ENCODE data around the gene LRRTM2.

LRRTM2 gene

DNA sequence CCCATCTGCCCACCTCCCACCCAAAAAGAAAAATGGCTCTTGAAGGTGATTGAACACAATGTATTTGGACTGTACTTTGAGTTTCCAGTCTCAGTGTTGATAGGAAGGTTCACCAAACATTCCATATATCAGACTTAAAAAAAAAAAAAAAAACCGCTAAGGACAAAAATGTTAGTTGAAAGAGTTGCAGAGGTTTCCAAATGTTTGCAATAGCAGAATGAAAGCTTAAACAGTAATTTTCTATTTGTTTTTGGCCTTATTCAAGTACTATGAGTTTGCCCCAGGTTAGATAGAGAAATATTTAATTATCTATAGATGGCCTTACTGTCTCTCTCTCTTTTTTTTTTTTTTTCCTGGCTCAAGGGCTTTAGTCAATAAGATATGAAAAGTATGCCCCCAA is 6.1 kb downstream of the LRRTM2 start:
- no peak for DNase-seq (ENCODE audit: low read depth)
- TF ChIP-seq CTCF (conservative IDR thresholded peaks at IDR 0.05; ENCODE audit: control insufficient read depth, insufficient read depth, low read depth, low read length), result no peak
- H3K4me3 ChIP-seq (ENCODE audit: control insufficient read depth, low read depth, low read length), result no peak overlapping the region

GRCh38 chr5:138867011-138867410 is 8.1 kb downstream of the LRRTM2 start:
- DNase-seq (ENCODE audit: low read depth), result no peak
- H3K4me3 ChIP-seq (ENCODE audit: control insufficient read depth, low read depth, low read length), result no peak overlapping the region
- TF ChIP-seq CTCF (conservative IDR thresholded peaks at IDR 0.05; ENCODE audit: control insufficient read depth, insufficient read depth, low read depth, low read length), result no peak

DNA sequence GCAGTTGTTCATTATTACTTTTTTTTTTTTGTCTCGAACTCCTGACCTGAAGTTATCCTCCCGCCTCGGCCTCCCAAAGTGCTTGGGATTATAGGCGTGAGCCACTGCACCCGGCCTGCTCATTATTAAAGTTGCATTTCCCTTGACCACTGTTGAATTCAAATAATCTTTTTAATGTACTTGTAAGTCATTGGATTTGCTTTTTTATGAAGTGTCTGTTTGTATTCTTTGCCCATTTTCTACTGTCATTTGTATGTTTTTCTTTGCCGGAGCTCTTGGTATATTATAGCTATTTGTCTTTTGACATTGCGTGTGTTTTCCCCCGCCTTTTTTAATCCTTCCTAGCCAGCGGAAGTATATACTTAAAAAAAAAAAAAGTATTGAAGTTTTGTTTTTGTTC is 22.0 kb downstream of the LRRTM2 start:
- TF ChIP-seq CTCF (conservative IDR thresholded peaks at IDR 0.05; ENCODE audit: control insufficient read depth, insufficient read depth, low read depth, low read length), result no peak
- no peak for DNase-seq (ENCODE audit: low read depth)
- H3K4me3 ChIP-seq (ENCODE audit: control insufficient read depth, low read depth, low read length), result no peak overlapping the region

DNA sequence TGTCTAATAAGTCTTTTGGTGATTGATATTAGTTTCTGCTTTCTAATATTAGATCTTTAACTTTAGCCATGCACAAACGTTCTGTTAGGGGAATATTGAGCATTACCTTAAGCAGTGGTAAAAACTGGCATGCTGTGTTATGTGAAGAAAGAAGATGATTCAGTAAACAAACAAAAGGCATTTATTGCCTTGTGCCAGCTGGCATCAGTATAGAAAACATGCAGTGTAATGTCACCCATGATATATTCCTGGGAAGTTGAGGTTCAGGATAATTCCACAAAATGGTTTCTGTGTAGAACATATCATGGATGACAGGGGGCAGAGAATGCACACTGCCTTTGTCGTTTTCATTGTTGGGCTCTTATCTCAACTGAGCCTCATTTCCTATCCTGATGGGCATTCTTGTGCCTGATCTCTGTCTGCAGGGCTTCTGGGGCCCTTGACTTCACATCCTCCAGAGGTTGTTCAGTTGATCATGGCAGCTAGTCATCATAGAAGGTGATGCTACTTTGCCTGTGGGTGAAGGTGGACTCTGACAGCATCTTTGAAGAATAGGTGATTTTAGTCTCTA is 24.2 kb downstream of the LRRTM2 start:
- peak; percentile 54 for DNase-seq (ENCODE audit: low read depth)
- no peak overlapping the region for H3K4me3 ChIP-seq (ENCODE audit: control insufficient read depth, low read depth, low read length)
- no peak for TF ChIP-seq CTCF (conservative IDR thresholded peaks at IDR 0.05; ENCODE audit: control insufficient read depth, insufficient read depth, low read depth, low read length)

- DNase-seq (ENCODE audit: low read depth), result no peak
- TF ChIP-seq CTCF (conservative IDR thresholded peaks at IDR 0.05; ENCODE audit: control insufficient read depth, insufficient read depth, low read depth, low read length), result no peak
- H3K4me3 ChIP-seq (ENCODE audit: control insufficient read depth, low read depth, low read length), result no peak overlapping the region
Measured at GRCh38 chr5:138849882-138850281, 25.3 kb downstream of the LRRTM2 start.

GRCh38 chr5:138849439-138849838 is 25.7 kb downstream of the LRRTM2 start:
- TF ChIP-seq CTCF (conservative IDR thresholded peaks at IDR 0.05; ENCODE audit: control insufficient read depth, insufficient read depth, low read depth, low read length), result no peak
- peak; percentile 23 for DNase-seq (ENCODE audit: low read depth)
- no peak overlapping the region for H3K4me3 ChIP-seq (ENCODE audit: control insufficient read depth, low read depth, low read length)

Data from fibroblast of mammary gland (primary cell).